HG03378 (cell line): Measurements from ENCODE around the gene BAD.

Experiments used
- ATAC-seq: cut with Tn5 transposase; IDR thresholded peaks from one replicate; pipeline ENCODE4 v1.9.1; 2021; ENCODE audit warnings: mild to moderate bottlenecking, moderate library complexity; ENCODE audit not compliant: unreplicated experiment

BAD gene

DNA sequence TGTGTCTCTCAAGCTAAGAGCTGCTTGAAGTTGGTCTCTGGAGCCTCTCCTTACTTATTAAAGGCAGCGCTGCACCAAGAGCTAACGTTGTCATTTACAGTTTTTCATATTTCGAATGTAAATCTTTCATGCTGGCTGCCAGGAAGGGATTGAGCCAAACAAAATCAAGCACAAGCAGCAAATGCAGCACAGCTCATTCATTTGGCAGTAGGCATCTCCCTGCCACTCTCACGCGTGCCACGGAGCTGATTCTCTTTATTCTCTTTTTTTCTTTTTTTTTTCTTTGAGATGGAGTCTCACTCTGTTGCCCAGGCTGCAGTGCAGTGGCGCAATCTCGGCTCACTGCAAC lies 51.5 kb downstream of the BAD start:
- no peak for ATAC-seq

DNA sequence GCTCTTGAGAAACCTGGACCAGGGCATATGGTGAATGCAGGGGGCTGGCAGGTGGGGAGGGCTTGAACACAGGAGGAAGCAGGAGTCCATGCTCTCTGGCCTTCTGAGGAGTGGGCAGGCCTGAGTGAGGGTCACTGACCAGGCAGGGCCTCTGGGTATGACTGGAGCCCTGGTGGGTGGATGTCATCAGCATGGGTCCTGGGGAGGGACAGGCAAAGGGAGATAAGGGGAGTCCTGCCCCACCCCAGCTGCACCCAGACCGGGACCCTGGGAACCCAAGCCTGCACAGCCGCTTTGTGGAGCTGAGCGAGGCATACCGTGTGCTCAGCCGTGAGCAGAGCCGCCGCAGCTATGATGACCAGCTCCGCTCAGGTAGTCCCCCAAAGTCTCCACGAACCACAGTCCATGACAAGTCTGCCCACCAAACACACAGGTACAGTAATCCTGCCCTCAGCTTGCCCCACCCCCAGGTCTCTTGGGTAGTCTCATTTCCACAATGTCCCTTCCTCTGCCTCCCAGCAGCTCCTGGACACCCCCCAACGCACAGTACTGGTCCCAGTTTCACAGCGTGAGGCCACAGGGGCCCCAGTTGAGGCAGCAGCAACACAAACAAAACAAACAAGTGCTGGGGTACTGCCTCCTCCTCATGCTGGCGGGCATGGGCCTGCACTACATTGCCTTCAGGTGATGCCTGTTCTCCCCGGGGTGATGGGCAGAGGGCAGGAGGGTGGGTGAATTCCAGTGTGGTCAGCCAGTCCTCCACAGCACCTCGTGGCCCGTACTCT lies 52.1 kb downstream of the BAD start:
- no peak for ATAC-seq

GRCh38 chr11:64231546-64231945 lies 52.9 kb downstream of the BAD start:
- no peak for ATAC-seq

DNA sequence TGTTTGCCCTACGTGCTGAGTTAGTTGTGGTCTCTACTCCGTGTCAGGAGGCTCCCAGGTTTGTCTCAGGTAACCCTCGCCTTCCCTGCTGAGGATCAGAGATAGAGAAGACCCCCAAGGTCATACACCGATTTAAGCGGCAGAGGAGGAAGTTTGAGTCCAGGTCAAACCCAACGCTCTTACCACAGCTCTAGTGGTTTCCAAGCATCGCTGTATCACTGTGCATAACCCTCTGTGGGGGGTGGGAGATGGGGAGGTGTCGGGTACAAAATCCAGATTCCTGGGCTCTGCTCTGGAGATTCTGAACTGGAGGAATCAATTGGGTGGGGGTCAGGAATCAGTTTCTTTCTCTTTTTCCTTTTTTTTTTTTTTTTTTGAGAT lies 53.5 kb downstream of the BAD start:
- no peak for ATAC-seq

- ATAC-seq = no peak
These were observed 54.1 kb downstream of the BAD start, which contains the start of gene DNAJC4 for GRCh38 chr11:64230171-64230984. Gene DNAJC4, plus strand, starts transcription at chr11:64230548. Its CDS starts 307 bp downstream, at chr11:64230855.

- ATAC-seq = no peak
These were observed 54.7 kb downstream of the BAD start for GRCh38 chr11:64229744-64230170.

DNA sequence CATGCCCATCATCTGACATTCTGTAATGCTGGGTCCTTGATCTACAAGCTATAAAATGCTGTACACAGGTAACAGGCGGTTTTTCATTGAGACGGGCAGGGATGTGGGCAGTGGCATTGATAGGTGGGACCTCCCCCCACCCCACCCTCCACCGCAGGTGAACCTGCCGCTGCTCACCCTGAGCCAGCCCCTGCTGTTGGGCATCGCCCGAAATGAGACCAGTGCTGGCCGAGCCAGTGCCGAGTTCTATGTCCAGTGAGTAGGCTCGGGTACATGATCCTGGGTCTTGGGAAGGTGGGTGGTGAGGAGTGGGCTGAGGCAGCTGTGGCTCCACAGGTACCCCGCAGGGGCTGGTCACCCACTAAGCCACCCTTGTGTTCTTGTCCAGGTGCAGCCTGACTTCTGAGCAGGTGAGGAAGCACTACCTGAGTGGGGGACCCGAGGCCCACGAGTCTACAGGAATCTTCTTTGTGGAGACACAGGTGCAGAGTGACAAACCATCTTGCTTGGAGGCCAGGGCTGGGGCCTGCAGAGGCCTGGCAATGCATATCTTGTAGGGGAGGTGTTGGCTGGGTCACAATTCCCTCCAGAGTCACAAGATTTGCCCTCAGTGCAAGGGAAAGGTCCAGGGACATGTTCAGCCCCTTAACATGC lies 55.2 kb downstream of the BAD start:
- no peak for ATAC-seq

- no peak for ATAC-seq
These were observed 57.0 kb downstream of the BAD start for GRCh38 chr11:64227405-64227956.

- ATAC-seq = no peak
These were observed 57.9 kb downstream of the BAD start for GRCh38 chr11:64226507-64227051.

GRCh38 chr11:64225608-64226506 lies 58.6 kb downstream of the BAD start, which contains the start of the genes NUDT22 and TRPT1:
Gene NUDT22, plus strand, starts transcription at chr11:64226274. Its CDS starts 379 bp downstream, at chr11:64226653.
Gene TRPT1, minus strand, starts transcription at chr11:64226186. Its CDS starts 326 bp downstream, at chr11:64225860.
- ATAC-seq = no peak

DNA sequence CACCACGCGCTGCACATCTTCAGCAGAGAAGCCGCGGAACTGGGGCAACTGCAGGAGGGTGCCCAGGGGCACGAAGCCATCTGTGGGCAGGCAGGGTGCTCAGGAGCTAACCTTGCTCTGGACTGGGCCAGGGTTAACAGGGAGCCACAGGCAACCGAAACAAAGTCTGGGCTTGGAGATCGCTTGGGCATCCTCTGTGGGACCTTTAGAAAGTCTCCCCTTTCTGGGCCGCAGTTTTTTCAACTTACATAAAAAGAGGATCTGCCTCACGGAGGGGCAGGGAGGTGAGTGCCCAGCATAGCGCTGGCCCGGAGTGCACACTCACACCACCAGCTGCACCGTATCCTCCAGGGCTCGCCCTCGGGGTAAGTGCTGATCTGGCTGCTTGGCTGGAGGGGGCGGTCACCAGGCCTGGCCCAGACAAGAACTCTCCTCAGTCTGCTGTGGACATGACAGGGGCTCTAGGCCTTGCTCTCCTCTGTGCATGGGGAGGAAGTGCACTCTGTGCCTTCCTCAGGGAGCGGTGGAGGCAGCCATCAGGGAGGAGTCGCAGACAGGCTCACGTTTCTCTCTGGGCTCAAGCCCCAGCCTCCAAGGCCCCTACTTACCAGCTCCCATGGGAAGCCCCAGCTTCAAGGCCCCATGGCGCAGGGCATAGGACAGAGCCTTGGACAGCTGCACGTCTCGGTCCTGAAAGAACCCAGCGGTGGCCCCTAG lies 59.4 kb downstream of the BAD start:
- ATAC-seq = no peak

GRCh38 chr11:64224151-64224890 lies 60.1 kb downstream of the BAD start:
- ATAC-seq = no peak

- no peak for ATAC-seq
These were observed 61.3 kb downstream of the BAD start for GRCh38 chr11:64223001-64223651.

DNA sequence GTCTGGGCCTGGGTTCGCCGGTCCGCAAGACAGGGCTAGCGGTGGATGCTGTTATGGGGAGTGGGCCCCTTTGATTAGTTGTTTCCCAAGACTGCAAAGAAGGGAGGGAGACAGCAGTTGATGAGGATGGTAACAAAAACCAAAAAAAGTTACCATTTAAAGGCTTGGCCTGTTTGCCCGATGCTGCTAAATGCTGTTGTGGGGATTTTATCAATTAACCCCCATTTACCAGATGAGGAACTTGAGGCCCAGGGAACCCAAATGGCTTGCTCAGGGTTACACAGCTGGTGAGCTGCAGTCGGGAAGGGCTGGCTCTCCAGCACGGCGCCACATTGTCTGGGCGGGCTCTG lies 61.8 kb downstream of the BAD start:
- no peak for ATAC-seq

GRCh38 chr11:64220798-64221197 lies 63.7 kb downstream of the BAD start:
- no peak for ATAC-seq

- ATAC-seq = no peak
These were observed 64.2 kb downstream of the BAD start for GRCh38 chr11:64220271-64220670.
